Erythroblast (primary cell): ENCODE results near the gene GPX5.

ENCODE experiments used
- GATA1 ChIP-seq: IDR thresholded peaks from 2 replicates; pipeline ENCODE4 v1.6.1; 2011; ENCODE audit warnings: low read depth, mild to moderate bottlenecking, control low read depth, low read length, moderate library complexity
- POLR2A ChIP-seq: IDR thresholded peaks from 2 replicates; pipeline ENCODE4 v1.6.1; 2011; ENCODE audit warnings: mild to moderate bottlenecking, low read length

GRCh38 chr6:28485482-28485881 lies 40.2 kb upstream of the GPX5 start:
- TF ChIP-seq POLR2A: no peak
- no peak for TF ChIP-seq GATA1
